ENCODE measurements around the gene NOP14.

Gene NOP14

DNA sequence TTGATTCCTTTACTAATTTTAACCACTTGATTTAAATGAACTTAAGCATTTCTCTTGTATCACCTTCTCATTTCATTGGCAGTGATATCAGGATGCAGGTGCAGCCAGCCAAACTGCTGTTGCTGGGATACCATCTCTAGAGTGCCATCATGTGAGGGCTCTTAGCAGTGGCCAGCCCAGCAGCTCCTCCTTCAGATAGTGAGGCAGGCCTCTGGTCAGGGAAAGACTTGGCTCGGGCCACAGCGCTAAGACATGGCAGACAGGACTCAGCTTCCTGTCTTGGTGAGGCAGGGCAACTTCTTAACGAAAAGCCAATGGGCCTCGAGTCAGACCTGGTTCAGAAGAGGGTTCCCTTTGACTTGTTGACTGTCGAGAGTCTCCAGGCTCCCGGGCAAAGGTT, 50.0 kb downstream of the NOP14 start:
- Mint-ChIP-seq H3K4me1 (ENCODE audit: low read depth) (peaks cover 12% of the 10 kb centered on the region), H3K27ac (no peak overlapping the region), H3K9me3 (peaks cover 10% of the 10 kb centered on the region), H3K4me3 (no peak overlapping the region), H3K27me3 (ENCODE audit: low read depth) (no peaks in the 10 kb centered on the region), H3K36me3 (ENCODE audit: low read depth) (peaks cover 60% of the 10 kb centered on the region)
- DNase-seq (ENCODE audit: low spot score), result no peak

DNA sequence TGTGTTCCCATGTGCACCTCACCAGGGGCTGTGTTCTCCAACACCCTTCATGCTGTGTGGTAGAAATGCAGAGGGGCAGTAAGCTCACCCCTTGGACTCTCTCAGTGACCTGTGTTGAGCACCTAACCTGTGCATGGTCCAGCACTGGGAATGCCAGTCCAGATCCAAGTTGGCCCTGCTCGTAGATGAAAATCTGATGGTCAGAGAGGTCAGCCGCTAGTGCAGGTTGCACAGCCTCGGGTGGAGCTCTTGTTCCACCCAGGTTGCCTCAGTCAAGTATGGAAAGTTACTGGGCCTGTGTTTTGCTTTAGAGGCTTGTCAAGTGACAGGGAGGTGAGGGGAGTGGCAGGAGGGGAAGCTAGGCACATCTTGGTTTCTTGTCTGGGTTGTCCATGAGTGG, 51.3 kb downstream of the NOP14 start:
- H3K4me1 Mint-ChIP-seq (ENCODE audit: low read depth), result peaks cover 1% of the 10 kb centered on the region
- no peaks in the 10 kb centered on the region for H3K27me3 Mint-ChIP-seq (ENCODE audit: low read depth)
- H3K27ac Mint-ChIP-seq, result peak overlapping the region; percentile 10
- peaks cover 52% of the 10 kb centered on the region for H3K36me3 Mint-ChIP-seq (ENCODE audit: low read depth)
- DNase-seq (ENCODE audit: low spot score), result no peak
- peaks cover 4% of the 10 kb centered on the region for H3K9me3 Mint-ChIP-seq
- no peak overlapping the region for H3K4me3 Mint-ChIP-seq

DNA sequence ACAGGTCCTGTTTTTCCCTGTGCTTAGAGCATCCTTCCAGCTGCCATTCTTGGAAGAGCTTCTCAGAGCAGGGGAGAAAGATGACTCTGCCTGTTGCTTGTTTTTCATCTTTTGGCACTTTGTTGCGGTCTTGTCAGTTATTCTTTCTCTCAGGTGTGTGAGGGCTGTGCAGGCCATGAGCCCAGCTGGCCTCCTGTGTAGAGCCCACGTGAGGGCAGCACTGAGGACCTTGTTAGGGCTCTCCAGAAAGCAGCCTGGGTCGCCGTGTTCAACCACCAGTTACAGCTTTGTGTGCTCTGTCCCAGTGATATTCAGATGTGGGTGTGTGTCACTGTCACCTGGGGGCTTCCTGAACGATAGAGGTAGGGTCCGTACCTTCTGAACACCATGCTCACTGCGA, 52.8 kb downstream of the NOP14 start:
- Mint-ChIP-seq H3K27ac (no peak overlapping the region), H3K9me3 (no peaks in the 10 kb centered on the region), H3K27me3 (ENCODE audit: low read depth) (no peaks in the 10 kb centered on the region), H3K4me3 (no peak overlapping the region), H3K4me1 (ENCODE audit: low read depth) (peaks cover 9% of the 10 kb centered on the region), H3K36me3 (ENCODE audit: low read depth) (peaks cover 52% of the 10 kb centered on the region)
- no peak for DNase-seq (ENCODE audit: low spot score)

DNA sequence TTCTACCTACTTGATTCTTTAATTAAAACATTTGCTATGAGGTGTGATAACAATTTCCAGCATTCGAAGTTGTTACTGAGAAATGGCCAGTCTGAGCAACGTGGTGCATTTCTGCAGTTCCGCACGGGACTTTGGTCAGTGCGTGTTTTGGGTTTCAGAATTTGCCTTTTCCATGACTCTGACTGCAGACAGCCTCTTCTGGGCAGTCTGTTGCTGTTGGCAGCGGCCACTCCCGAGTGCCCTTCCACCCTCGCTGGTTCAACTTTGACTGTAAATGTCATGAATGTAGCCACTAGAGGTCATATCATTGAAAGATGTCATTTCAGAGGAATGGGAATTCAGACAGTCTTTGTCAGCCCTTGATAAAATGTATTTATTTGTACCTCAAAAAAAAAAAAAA, 53.6 kb downstream of the NOP14 start:
- H3K27ac Mint-ChIP-seq, result no peak overlapping the region
- H3K36me3 Mint-ChIP-seq (ENCODE audit: low read depth), result peaks cover 51% of the 10 kb centered on the region
- peaks cover 9% of the 10 kb centered on the region for H3K4me1 Mint-ChIP-seq (ENCODE audit: low read depth)
- H3K27me3 Mint-ChIP-seq (ENCODE audit: low read depth), result no peaks in the 10 kb centered on the region
- no peaks in the 10 kb centered on the region for H3K9me3 Mint-ChIP-seq
- no peak for DNase-seq (ENCODE audit: low spot score)
- no peak overlapping the region for H3K4me3 Mint-ChIP-seq

DNA sequence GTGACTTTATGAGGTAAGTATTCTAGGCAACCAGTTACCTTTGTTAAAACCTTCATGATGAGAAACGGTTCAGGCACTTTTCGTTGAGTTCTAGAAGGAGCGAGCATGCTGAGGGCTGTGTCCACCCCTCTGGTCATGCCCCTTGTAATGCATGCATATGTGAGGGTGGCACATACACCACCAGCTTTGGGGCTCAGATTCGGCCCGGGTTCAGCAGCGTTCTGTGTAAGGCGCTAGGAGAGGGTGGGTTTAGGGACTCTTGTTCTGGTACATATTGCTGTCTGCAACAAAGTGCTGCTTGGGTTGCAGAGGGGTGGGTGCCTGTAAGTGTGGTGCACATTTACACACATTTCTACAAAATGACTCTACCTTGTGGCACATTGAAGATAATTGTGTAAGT, 54.5 kb downstream of the NOP14 start:
- H3K9me3 Mint-ChIP-seq, result no peaks in the 10 kb centered on the region
- no peak overlapping the region for H3K4me3 Mint-ChIP-seq
- peaks cover 51% of the 10 kb centered on the region for H3K36me3 Mint-ChIP-seq (ENCODE audit: low read depth)
- peaks cover 7% of the 10 kb centered on the region for H3K4me1 Mint-ChIP-seq (ENCODE audit: low read depth)
- no peaks in the 10 kb centered on the region for H3K27me3 Mint-ChIP-seq (ENCODE audit: low read depth)
- no peak for DNase-seq (ENCODE audit: low spot score)
- H3K27ac Mint-ChIP-seq, result no peak overlapping the region

DNA sequence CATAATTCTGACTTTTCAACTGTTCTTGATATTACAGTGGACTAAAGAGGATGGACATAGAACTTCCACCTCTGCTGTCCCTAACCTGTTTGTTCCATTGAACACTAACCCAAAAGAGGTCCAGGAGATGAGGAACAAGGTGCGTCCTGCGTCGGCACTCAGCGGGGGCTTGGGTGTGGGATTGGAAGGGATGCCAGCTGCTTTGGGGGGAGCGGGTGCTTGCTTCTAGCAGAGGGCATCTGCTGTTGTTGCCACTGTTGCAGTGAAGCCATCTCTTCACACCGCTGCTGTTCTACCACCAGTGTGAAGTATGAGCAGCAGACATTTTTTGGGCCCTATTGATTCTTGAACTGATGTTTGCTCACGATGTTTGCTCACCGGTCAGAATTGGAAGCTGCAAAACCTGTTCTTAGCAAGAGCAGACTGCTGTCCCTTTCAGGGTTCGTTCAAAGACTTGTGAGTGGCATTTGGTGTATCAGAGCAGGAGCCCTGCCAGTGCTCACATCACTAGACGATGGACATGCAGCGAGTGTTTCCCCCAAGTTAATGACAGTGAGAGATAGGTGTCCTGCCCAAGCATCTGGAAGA, 55.4 kb downstream of the NOP14 start:
- Mint-ChIP-seq H3K36me3 (ENCODE audit: low read depth) (peaks cover 54% of the 10 kb centered on the region), H3K4me3 (no peak overlapping the region), H3K4me1 (ENCODE audit: low read depth) (peaks cover 7% of the 10 kb centered on the region), H3K9me3 (no peaks in the 10 kb centered on the region), H3K27me3 (ENCODE audit: low read depth) (no peaks in the 10 kb centered on the region), H3K27ac (no peak overlapping the region)
- no peak for DNase-seq (ENCODE audit: low spot score)

DNA sequence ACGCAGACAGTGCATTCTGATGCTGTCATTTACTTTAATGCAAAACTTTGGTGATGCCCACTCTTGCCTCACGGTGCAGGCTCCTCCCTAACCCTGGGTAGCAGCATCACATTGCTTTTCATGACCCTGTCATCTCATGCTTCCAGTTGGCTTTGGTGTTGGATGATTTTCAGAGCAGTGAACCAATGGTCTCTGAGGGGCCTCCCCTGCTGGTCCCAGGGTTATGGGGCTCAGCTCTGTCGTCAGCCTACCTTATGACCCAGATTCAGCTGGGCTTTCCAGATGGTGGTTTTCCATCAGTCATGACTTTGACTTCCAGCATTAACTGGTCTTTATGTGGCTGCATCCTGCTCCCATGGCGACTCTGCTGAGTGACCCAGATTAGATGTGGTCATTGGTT, 56.0 kb downstream of the NOP14 start:
- Mint-ChIP-seq H3K4me3 (no peak overlapping the region), H3K9me3 (no peaks in the 10 kb centered on the region), H3K27ac (no peak overlapping the region), H3K36me3 (ENCODE audit: low read depth) (peaks cover 54% of the 10 kb centered on the region), H3K27me3 (ENCODE audit: low read depth) (no peaks in the 10 kb centered on the region), H3K4me1 (ENCODE audit: low read depth) (peaks cover 7% of the 10 kb centered on the region)
- DNase-seq (ENCODE audit: low spot score), result no peak

DNA sequence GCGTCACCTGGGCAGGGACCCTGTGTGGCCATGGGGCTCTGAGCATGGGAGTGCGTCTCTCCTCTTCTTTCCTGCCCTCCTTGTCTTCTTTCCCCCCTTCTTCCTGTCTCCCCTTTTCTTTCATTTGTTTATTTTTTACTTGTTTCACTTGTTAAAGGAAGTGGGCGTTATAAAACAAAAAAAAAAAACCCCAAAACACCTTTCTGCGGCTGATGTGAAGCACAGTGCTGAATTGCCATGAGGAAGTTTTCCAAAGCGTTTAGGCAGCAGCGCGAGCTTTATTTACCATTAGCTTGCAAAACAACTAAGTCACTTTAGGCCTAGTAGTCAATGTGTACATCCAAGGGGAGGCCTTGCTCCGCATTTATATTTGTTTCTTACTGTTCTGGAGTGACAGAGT, 57.0 kb downstream of the NOP14 start:
- Mint-ChIP-seq H3K4me1 (ENCODE audit: low read depth) (peaks cover 7% of the 10 kb centered on the region), H3K4me3 (no peak overlapping the region)

DNA sequence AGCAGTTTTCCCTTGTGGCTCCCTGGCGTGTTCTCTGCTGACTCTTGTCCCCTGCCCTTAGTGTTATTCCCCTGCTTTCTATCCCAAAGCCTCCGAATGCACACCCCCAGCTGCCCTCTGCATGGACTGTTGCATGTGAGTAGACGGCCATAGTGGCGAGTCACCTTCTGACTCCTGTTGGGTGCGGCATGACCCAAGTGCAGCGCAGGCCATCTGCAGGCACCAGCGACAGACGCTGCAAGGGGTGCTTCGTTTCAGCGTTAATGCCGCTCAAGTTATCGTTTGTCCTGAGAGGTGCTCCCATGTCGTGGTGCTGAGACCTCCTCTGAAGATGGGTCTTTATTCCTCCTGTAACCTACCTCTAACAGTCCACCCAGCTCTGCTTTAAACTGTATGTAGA, 57.7 kb downstream of the NOP14 start:
- H3K9me3 Mint-ChIP-seq, result no peaks in the 10 kb centered on the region
- H3K27me3 Mint-ChIP-seq (ENCODE audit: low read depth), result no peaks in the 10 kb centered on the region
- H3K36me3 Mint-ChIP-seq (ENCODE audit: low read depth), result peaks cover 60% of the 10 kb centered on the region
- peaks cover 7% of the 10 kb centered on the region for H3K4me1 Mint-ChIP-seq (ENCODE audit: low read depth)
- peak overlapping the region; percentile 17 for H3K27ac Mint-ChIP-seq
- no peak for DNase-seq (ENCODE audit: low spot score)
- no peak overlapping the region for H3K4me3 Mint-ChIP-seq

More for the DNA sequence above, 57.0 kb downstream of the NOP14 start:
- Mint-ChIP-seq H3K36me3 (ENCODE audit: low read depth) (peaks cover 55% of the 10 kb centered on the region), H3K9me3 (no peaks in the 10 kb centered on the region), H3K27ac (peak overlapping the region; percentile 64), H3K27me3 (ENCODE audit: low read depth) (no peaks in the 10 kb centered on the region)
- DNase-seq (ENCODE audit: low spot score), result no peak

DNA sequence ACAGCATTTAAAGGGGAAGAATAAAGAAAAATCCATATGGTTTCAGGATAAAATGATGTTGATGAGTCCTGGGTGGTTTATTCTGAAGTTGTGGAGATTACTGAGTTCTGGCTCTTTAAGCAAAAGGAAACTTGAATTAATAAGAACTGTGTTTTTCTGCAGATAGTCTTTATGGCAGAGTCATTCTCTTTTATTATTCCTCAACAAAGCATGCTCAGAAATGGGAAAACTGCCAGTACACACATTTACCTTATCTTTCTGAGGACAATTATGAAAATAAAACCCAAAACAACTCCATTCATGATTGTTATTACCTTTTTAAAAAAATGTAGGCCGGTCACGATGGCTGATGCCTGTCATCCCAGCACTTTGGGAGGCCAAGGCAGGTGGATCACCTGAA, 61.1 kb downstream of the NOP14 start:
- no peak overlapping the region for H3K27ac Mint-ChIP-seq
- H3K27me3 Mint-ChIP-seq (ENCODE audit: low read depth), result no peaks in the 10 kb centered on the region
- no peak for DNase-seq (ENCODE audit: low spot score)
- H3K4me1 Mint-ChIP-seq (ENCODE audit: low read depth), result peaks cover 7% of the 10 kb centered on the region
- no peaks in the 10 kb centered on the region for H3K9me3 Mint-ChIP-seq
- no peak overlapping the region for H3K4me3 Mint-ChIP-seq
- H3K36me3 Mint-ChIP-seq (ENCODE audit: low read depth), result peaks cover 61% of the 10 kb centered on the region

DNA sequence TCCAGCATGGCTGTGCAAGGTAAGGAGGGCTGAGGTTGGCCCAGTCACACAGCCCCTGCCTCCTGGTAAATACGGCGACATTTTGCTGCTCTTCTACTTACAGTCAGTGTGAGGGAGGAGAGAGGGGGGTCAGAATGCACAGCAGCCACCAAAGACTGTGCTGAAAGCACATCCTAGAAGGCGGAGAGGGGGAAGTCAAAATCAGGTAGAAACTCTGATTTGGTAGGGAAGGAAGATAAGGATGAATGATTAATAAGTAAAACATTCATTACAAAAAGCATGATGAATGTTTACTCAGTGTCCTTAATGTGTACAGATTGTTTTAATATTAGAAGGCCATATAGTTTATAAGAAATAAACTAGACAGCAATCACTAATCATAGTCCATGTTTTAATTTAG, 62.0 kb downstream of the NOP14 start:
- no peak overlapping the region for H3K27ac Mint-ChIP-seq

DNA sequence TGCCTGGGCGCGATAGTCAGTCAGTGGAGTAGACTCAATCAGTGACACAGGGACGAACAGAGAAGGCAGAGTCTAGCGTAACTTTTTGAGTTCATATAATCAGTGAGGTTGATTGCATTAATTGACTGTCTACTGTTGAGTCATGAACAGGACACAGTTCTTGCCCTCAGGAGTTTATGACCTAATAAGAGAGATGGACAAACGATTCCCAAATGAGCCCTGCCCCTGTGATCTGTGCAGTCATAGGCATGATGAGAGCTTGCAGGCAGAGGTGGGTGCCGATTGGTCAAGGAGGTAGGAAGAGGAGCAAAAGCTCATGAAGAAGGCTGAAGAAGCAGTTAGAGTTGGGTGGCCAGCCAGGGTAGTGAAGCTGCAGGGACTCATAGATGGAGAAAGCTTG, 62.5 kb downstream of the NOP14 start:
- Mint-ChIP-seq H3K9me3 (no peaks in the 10 kb centered on the region), H3K4me3 (no peak overlapping the region), H3K4me1 (ENCODE audit: low read depth) (no peaks in the 10 kb centered on the region), H3K27me3 (ENCODE audit: low read depth) (no peaks in the 10 kb centered on the region), H3K36me3 (ENCODE audit: low read depth) (peaks cover 60% of the 10 kb centered on the region), H3K27ac (no peak overlapping the region)
- DNase-seq (ENCODE audit: low spot score), result no peak

More for the DNA sequence above, 62.0 kb downstream of the NOP14 start:
- H3K4me1 Mint-ChIP-seq (ENCODE audit: low read depth), result peaks cover 2% of the 10 kb centered on the region
- H3K36me3 Mint-ChIP-seq (ENCODE audit: low read depth), result peaks cover 63% of the 10 kb centered on the region
- no peak for DNase-seq (ENCODE audit: low spot score)
- no peaks in the 10 kb centered on the region for H3K27me3 Mint-ChIP-seq (ENCODE audit: low read depth)
- H3K4me3 Mint-ChIP-seq, result no peak overlapping the region
- H3K9me3 Mint-ChIP-seq, result no peaks in the 10 kb centered on the region

DNA sequence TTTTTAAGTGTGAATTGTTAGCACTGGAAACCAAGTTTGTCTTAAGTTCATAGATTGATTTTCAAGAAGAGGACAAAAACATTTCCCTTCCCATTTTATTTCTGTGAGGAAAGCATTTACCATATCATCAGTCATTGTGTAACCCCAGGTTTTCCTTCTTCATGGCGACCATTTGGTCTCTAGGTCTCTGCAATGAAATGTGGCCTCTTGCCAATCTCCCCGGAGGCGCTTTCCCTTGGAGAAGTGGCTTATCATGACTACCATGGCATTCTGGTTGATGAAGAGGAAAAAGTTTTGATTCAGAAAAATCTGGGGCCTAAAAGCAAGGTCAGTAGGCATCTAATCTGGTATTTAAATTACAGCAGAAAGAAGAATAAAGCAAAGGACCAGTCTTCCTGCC, 65.2 kb downstream of the NOP14 start:
- DNase-seq (ENCODE audit: low spot score), result no peak
- no peak overlapping the region for H3K27ac Mint-ChIP-seq
- peaks cover 51% of the 10 kb centered on the region for H3K36me3 Mint-ChIP-seq (ENCODE audit: low read depth)
- no peak overlapping the region for H3K4me3 Mint-ChIP-seq
- H3K9me3 Mint-ChIP-seq, result no peaks in the 10 kb centered on the region
- H3K4me1 Mint-ChIP-seq (ENCODE audit: low read depth), result peaks cover 1% of the 10 kb centered on the region
- H3K27me3 Mint-ChIP-seq (ENCODE audit: low read depth), result no peaks in the 10 kb centered on the region

DNA sequence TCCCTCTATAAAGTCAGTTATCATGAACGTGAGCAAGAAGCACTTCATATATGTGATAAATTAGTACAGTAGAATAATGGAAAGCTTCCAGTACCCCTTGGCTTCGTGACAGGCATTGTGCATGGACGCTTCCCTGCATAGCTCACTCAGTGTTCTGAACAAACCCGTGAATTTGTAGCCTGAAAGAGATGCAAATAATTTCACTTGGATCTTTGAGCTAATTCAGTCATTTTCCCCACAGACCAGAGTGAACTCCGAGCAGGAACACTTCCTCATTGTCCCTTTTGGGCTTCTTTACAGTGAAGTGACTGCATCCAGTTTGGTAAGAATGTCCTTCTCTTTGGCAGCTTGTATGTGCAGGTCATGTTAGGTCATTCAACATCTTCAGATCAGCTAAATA, 69.4 kb downstream of the NOP14 start:
- H3K4me3 Mint-ChIP-seq, result no peak overlapping the region
- peaks cover 1% of the 10 kb centered on the region for H3K4me1 Mint-ChIP-seq (ENCODE audit: low read depth)
- no peak for DNase-seq (ENCODE audit: low spot score)
- no peak overlapping the region for H3K27ac Mint-ChIP-seq
- no peaks in the 10 kb centered on the region for H3K9me3 Mint-ChIP-seq
- no peaks in the 10 kb centered on the region for H3K27me3 Mint-ChIP-seq (ENCODE audit: low read depth)
- H3K36me3 Mint-ChIP-seq (ENCODE audit: low read depth), result peaks cover 32% of the 10 kb centered on the region

DNA sequence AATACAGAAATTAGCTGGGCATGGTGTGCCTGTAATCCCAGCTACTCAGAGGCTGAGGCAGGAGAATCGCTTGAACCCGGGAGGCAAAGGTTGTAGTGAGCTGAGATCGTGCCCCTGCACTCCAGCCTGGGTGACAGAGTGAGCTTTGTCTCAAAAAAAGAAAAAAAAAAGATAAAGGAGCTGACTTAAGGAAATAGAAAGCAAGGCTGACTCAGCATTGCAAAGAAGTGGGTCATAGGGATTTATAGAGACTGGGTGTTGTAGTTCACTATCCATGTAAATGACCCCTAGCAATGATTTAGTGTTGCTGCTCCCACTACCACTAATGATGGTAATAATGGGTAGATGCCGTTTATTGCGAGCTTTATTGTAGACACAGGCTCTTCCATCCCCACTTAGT, 71.9 kb downstream of the NOP14 start:
- Mint-ChIP-seq H3K4me1 (ENCODE audit: low read depth) (peaks cover 1% of the 10 kb centered on the region), H3K9me3 (no peaks in the 10 kb centered on the region), H3K36me3 (ENCODE audit: low read depth) (peaks cover 31% of the 10 kb centered on the region), H3K27me3 (ENCODE audit: low read depth) (no peaks in the 10 kb centered on the region), H3K27ac (peak overlapping the region; percentile 16), H3K4me3 (no peak overlapping the region)
- no peak for DNase-seq (ENCODE audit: low spot score)
